GM12873 (cell line): ENCODE data around the gene RAB3C.

ENCODE experiments used
- TF ChIP-seq, protein P1 (sequence below): IDR thresholded peaks from 2 replicates; pipeline ENCODE4 v1.5.1; 2012; ENCODE audit warnings: low read depth, mild to moderate bottlenecking, moderate library complexity, low read length, control low read depth; ENCODE audit not compliant: insufficient read depth; ENCODE audit errors: missing control alignments

Gene RAB3C

DNA sequence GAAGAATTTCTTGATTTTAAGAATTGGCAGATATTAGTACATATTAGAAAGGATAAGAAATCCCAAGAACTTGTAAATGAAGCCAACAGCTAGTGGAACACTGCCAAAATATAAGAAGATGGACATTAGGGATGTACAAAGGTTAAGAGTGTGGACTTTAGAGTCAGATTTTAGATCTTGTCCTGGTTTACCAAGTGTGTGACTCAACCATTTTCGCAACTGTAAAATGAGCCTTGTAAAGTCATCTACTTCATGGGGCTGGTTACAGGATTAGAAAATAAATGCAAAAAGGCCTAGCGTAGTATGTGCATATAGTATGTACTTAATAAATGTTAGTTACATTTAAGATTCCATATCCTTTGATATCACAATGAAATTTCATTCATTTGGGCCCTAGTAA, 260.0 kb downstream of the RAB3C start:
- TF ChIP-seq, protein P1, sequence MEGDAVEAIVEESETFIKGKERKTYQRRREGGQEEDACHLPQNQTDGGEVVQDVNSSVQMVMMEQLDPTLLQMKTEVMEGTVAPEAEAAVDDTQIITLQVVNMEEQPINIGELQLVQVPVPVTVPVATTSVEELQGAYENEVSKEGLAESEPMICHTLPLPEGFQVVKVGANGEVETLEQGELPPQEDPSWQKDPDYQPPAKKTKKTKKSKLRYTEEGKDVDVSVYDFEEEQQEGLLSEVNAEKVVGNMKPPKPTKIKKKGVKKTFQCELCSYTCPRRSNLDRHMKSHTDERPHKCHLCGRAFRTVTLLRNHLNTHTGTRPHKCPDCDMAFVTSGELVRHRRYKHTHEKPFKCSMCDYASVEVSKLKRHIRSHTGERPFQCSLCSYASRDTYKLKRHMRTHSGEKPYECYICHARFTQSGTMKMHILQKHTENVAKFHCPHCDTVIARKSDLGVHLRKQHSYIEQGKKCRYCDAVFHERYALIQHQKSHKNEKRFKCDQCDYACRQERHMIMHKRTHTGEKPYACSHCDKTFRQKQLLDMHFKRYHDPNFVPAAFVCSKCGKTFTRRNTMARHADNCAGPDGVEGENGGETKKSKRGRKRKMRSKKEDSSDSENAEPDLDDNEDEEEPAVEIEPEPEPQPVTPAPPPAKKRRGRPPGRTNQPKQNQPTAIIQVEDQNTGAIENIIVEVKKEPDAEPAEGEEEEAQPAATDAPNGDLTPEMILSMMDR: no peak

DNA sequence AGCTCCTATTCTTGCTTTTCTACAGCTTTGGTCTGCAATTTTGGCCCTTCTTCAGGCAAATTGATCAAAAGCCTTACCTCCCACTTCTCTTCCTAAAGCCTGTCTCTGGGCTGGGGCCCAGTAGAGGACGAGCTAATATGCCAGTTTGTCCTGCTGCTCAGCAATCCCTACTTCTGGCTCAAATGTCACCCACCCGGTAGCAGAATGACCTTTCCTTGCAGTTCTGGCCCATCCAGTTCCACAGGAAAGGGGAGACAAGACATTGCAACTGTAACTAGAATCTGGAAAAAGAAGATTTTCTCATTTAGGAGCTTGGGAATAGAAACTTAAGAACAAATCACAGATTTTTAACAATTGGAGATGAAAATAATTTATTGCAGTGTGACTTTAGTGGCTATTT, 261.5 kb downstream of the RAB3C start:
- TF ChIP-seq, protein P1: no peak

DNA sequence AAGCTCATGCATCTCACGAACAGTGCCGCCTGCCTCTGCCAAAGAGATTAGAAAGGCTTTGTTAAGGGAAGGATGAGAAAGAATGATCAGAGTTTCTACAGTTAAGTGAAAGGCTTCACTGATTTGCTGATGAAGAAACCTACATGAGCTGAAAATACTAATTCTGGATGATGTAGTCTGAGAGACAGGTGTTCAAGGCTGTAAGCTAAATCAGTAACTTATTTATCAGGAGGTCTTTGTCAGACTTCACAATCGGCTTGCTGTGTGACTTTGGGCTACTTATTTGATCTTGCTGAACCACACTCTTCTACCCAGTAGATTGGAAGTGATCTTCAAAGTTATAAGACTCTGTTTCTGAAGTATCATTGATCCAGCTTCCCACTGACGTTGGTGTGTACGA, 264.2 kb downstream of the RAB3C start:
- TF ChIP-seq, protein P1: no peak

DNA sequence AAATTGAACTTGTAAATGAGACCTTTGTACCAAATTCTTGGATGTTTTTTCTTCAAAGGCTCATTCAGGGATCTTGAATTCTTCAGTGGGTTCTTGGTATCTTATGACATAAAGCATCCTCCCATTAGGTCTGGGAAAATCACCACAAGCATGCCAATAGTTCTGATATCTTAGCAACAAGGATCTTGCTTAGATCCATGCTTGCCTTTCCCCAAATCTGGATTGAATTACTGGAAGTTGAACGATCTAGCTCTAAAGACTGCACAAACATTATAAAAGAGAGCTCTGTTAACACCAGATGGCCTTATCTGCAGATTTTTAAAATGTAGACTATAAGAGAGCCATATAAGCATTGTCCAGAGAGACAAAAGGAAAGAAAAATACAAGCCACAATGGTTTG, 266.3 kb downstream of the RAB3C start:
- TF ChIP-seq, protein P1: no peak

DNA sequence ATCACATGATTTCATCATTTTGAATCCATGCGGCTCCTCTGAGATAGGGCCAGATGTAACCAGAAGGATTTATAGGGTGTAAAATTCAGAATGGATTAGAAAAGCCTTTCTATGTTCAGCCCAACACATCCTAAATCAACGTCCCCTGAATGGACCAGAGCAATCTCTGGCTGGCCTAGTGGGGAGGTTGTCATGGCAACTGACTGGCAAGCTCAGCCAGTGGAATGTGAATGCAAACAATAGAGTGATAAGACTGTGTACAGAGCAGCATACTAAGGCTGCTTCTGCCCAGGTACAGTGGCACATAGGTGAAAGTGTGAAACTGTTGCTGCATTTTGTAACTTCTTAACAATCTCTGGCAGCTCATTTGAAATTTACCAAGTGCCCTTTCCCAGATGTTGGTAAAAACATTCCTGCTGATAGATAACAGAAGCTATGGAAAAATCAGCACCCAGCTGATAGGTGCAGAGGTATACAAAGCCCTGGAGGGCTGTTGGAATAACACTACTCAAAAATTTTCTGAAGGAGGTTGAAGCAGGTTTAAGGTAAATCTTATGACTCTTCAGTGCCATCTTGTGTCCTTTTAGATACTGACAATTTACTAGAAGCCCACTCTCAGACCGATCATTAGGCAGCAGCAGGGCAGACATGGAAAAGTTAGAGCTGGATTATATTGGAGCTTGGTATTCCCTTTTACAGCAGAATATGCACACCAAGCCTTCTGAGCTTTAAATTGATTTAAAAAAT, 267.2 kb downstream of the RAB3C start:
- TF ChIP-seq, protein P1: peak; percentile 42

DNA sequence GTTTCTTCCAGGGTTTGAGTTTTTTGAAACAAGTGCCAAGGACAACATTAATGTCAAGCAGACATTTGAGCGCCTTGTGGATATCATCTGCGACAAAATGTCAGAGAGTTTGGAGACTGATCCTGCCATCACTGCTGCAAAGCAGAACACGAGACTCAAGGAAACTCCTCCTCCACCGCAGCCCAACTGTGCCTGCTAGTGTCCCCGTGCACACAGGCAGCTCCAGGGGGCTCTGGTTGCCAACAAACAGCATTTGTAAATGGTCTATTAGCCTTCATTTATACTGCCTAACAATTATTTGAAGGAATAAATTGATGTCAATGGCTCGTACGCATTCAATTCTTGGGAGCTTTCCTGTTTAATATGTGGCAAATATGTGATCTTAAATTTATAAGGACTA, 268.3 kb downstream of the RAB3C start:
- TF ChIP-seq, protein P1: no peak

DNA sequence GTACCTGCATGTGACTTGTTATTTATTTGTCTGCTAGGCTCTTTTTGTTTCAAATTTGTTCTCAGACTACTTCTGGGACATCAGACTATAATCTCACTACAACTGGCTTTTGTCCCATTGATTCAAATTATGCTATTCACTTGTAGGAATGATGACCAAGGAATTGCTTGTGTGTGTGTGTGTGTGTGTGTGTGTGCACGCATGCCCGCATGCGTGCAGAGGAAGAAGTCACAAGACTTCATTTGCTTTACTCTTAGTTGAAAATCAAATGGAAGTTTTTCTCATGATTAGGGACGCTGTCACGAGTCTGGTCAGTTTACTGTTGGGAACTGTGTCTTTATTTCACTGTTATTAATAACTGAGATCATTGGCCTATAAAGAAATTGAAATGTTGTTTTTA, 268.7 kb downstream of the RAB3C start:
- TF ChIP-seq, protein P1: no peak

DNA sequence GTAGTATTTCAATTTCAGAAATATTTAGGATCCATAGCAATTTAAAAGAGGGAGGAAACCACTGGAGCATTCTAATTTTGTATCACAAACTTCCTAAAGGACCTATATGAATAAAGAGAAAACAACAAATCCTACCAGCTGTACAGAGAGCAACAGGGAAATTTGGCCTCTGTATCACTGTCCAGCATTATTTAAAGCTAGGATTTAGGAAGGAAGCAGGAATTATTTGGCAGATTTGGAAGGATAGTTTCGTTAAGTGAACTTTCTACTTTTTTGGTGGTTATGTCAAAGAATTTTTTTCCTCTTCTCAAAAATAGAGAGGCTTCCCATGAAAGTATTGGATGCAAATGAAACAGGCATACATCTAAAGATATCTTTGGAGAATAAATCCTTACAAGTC, 269.7 kb downstream of the RAB3C start:
- TF ChIP-seq, protein P1: no peak
